Lower leg skin (tissue), 3 donors: ENCODE data around the gene TADA2A.

Experiments
- CTCF ChIP-seq, 3 donors: fragments of 450-650 bp; IDR thresholded peaks; one replicate each; pipeline ENCODE4 v1.5.1; 2016; ENCODE audit warnings: antibody characterized with exemption in 3 of 3, mild to moderate bottlenecking in 3 of 3, moderate library complexity in 2 of 3
- POLR2A ChIP-seq, 2 donors: fragments of 450-650 bp; IDR thresholded peaks; one replicate each; pipeline ENCODE4 v1.6.1; 2016 to 2017; ENCODE audit warnings: antibody characterized with exemption in 2 of 2, mild to moderate bottlenecking in 1 of 2, moderate library complexity in 1 of 2

- TF ChIP-seq CTCF (IDR thresholded peaks at IDR 0.05) (no peak), POLR2A (IDR thresholded peaks at IDR 0.05) (no peak)
Measured at GRCh38 chr17:37462492-37462891, 55.8 kb downstream of the TADA2A start.
